Vagina (tissue), 2 donors: Measurements from ENCODE around the gene P3R3URF.

ENCODE experiments used
- CTCF ChIP-seq, 3 experiments: fragments of 450-650 bp in 2 of 3; fragments of 200-600 bp in 1 of 3; sonication (generic) in 1 of 3; IDR thresholded peaks; one replicate each; pipeline ENCODE4 v1.5.1; 2017 to 2019; ENCODE audit warnings: antibody characterized with exemption in 3 of 3, mild to moderate bottlenecking in 2 of 3, moderate library complexity in 2 of 3
- POLR2A ChIP-seq, 2 donors: fragments of 450-650 bp; IDR thresholded peaks; one replicate each; pipeline ENCODE4 v1.6.1; 2017; ENCODE audit warnings: antibody characterized with exemption in 2 of 2, mild to moderate bottlenecking in 2 of 2, moderate library complexity in 2 of 2

DNA sequence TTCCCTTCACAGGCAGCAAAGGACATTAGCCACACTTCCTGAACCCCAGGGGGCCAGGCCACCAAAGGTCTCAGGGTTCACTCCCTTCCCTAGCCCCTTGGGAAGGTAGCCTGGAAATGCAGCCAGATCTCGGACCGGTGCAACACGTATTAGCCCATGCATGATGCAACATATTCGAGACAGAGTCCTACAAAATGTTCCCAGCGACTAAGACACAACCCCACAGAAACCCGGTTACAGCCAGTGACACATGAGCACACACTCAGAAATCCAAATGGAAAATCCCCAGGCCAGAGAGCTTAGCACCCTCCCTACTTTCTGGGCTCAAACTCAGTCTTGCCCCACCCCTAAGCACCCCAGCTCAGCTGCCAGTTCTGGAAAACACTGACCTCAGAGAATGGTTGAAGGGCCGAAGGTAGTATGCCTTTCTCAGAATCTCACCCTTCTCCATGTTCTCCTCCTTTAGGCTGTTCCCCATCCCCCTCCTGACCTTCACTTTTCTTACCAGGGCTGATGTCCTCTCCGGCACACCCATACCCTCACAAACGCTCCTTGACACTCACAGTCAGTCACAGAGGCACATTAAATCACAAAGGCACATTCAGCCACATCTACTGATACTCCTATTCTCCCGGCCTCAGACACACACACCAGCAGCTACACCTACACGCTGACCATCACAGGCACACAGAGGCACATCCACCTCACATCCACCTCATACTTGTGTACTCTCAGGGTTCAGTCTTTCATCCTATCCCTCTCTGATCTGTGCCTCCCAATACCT, 1.6 kb downstream of the P3R3URF start, which contains the start of gene TSPAN1:
- no peak for TF ChIP-seq CTCF (IDR thresholded peaks at IDR 0.05)
- no peak for TF ChIP-seq POLR2A (IDR thresholded peaks at IDR 0.05)
